DND-41 (cell line): ENCODE data around the gene AMPH.

Experiments used
- ATAC-seq: fragments of 200-7000 bp; cut with Tn5 transposase; 3 replicates; pipeline ENCODE4 v1.9.1; 2021; ENCODE audit warnings: low read depth; ENCODE audit not compliant: insufficient read depth
- DNase-seq: peaks from one replicate; pipeline ENCODE4 v3.0.0-alpha.2; 2020
- H2AFZ ChIP-seq: 2 replicates; pipeline ENCODE4 v1.6.0; 2012; ENCODE audit warnings: low read depth, low read length
- H3K27ac ChIP-seq: 2 replicates; pipeline ENCODE4 v1.5.1; 2012; ENCODE audit warnings: low read length, inconsistent platforms
- H3K27me3 ChIP-seq: fragments of 200-600 bp; sonication (generic); 2 replicates; pipeline ENCODE4 v1.6.0; 2012; ENCODE audit warnings: low read length, mild to moderate bottlenecking, inconsistent platforms; ENCODE audit not compliant: insufficient read depth, poor library complexity
- H3K36me3 ChIP-seq: 2 replicates; pipeline ENCODE4 v1.5.1; 2012; ENCODE audit warnings: low read length, inconsistent platforms; ENCODE audit not compliant: insufficient read depth
- H3K4me1 ChIP-seq: 2 replicates; pipeline ENCODE4 v1.5.1; 2012; ENCODE audit warnings: mild to moderate bottlenecking, low read length; ENCODE audit not compliant: insufficient read depth
- H3K4me2 ChIP-seq: 2 replicates; pipeline ENCODE4 v1.6.0; 2012; ENCODE audit warnings: mild to moderate bottlenecking, moderate library complexity, low read length, inconsistent platforms; ENCODE audit not compliant: insufficient read depth
- H3K4me3 ChIP-seq, 2 experiments: fragments of 200-600 bp in 1 of 2; shearing (Covaris generic) in 1 of 2; 2 replicates each; pipeline ENCODE4 v1.5.1; 2012 to 2016; ENCODE audit warnings: inconsistent platforms in 2 of 2, low read length in 2 of 2, mild to moderate bottlenecking in 2 of 2, low read depth in 1 of 2, moderate library complexity in 1 of 2
- H3K79me2 ChIP-seq: 2 replicates; pipeline ENCODE4 v1.6.0; 2012; ENCODE audit warnings: low read length, inconsistent platforms; ENCODE audit not compliant: insufficient read depth
- H3K9ac ChIP-seq: 2 replicates; pipeline ENCODE4 v1.6.0; 2012; ENCODE audit warnings: low read depth, mild to moderate bottlenecking, inconsistent platforms, low read length, moderate library complexity
- H3K9me3 ChIP-seq: 2 replicates; pipeline ENCODE4 v1.5.1; 2012; ENCODE audit warnings: low read length, moderate library complexity, mild to moderate bottlenecking, inconsistent platforms; ENCODE audit not compliant: insufficient read depth, severe bottlenecking
- H4K20me1 ChIP-seq: 2 replicates; pipeline ENCODE4 v1.6.0; 2012; ENCODE audit warnings: low read length; ENCODE audit not compliant: insufficient read depth
- CTCF ChIP-seq: IDR thresholded peaks from 2 replicates; pipeline ENCODE4 v1.5.1; 2012; ENCODE audit warnings: borderline replicate concordance, low read length, moderate library complexity, mild to moderate bottlenecking; ENCODE audit not compliant: poor library complexity, severe bottlenecking; ENCODE audit errors: extremely low read depth
- EZH2 ChIP-seq: IDR thresholded peaks from 3 replicates; pipeline ENCODE4 v1.6.1; 2012; ENCODE audit warnings: borderline replicate concordance, low read depth, mild to moderate bottlenecking, moderate library complexity, low read length, inconsistent platforms; ENCODE audit not compliant: severe bottlenecking

Gene AMPH

GRCh38 chr7:38413784-38414183 is 217.4 kb downstream of the AMPH start:
- H3K9ac ChIP-seq: no peak overlapping the region

GRCh38 chr7:38411404-38411803 is 219.8 kb downstream of the AMPH start:
- TF ChIP-seq EZH2: no peak
- TF ChIP-seq CTCF: peak; percentile 56
- ATAC-seq: peak; percentile 62; the same call in 1 of the 3 replicates
- no peak for DNase-seq

More at GRCh38 chr7:38413784-38414183, 217.4 kb downstream of the AMPH start:
- Histone ChIP-seq H3K4me3 (no peak overlapping the region), H3K9me3 (no peaks in the 10 kb centered on the region), H3K4me2 (no peak overlapping the region), H3K27me3 (no peaks in the 10 kb centered on the region), H2AFZ (no peak overlapping the region), H3K36me3 (no peaks in the 10 kb centered on the region), H3K4me1 (peaks cover 11% of the 10 kb centered on the region; the same call in 1 of the 2 replicates), H4K20me1 (no peaks in the 10 kb centered on the region), H3K79me2 (no peaks in the 10 kb centered on the region), H3K27ac (no peak overlapping the region)
- TF ChIP-seq CTCF (no peak), EZH2 (no peak)
- DNase-seq (peak; percentile 20), ATAC-seq (peak; percentile 87)

GRCh38 chr7:38410056-38410455 is 221.1 kb downstream of the AMPH start:
- DNase-seq (no peak), ATAC-seq (no peak)
- H3K9me3 ChIP-seq: peaks cover under 1% of the 10 kb centered on the region
- H2AFZ ChIP-seq: no peak overlapping the region
- no peak overlapping the region for H3K4me2 ChIP-seq
- H3K4me3 ChIP-seq: no peak overlapping the region
- H3K79me2 ChIP-seq: no peaks in the 10 kb centered on the region
- TF ChIP-seq EZH2 (no peak), CTCF (no peak)
- H4K20me1 ChIP-seq: no peaks in the 10 kb centered on the region
- no peaks in the 10 kb centered on the region for H3K36me3 ChIP-seq
- H3K27ac ChIP-seq: no peak overlapping the region
- no peaks in the 10 kb centered on the region for H3K27me3 ChIP-seq
- peaks cover 11% of the 10 kb centered on the region; the same call in 1 of the 2 replicates for H3K4me1 ChIP-seq
- H3K9ac ChIP-seq: no peak overlapping the region

More at GRCh38 chr7:38411404-38411803, 219.8 kb downstream of the AMPH start:
- Histone ChIP-seq H3K36me3 (no peaks in the 10 kb centered on the region), H2AFZ (no peak overlapping the region), H3K9me3 (no peaks in the 10 kb centered on the region), H3K27me3 (no peaks in the 10 kb centered on the region), H3K4me3 (no peak overlapping the region), H4K20me1 (no peaks in the 10 kb centered on the region), H3K4me2 (no peak overlapping the region), H3K79me2 (no peaks in the 10 kb centered on the region), H3K4me1 (peaks cover 11% of the 10 kb centered on the region; the same call in 1 of the 2 replicates), H3K9ac (no peak overlapping the region), H3K27ac (no peak overlapping the region)
